GM19239 (cell line): ENCODE data around the gene PTHLH.
A peak's percentile ranks its signal among the peaks of the same experiment; 100 is the strongest.

ENCODE experiments used
- DNase-seq: peaks from one replicate; pipeline ENCODE4 v3.0.0; 2011; ENCODE audit warnings: low spot score; ENCODE audit not compliant: insufficient read length
- FAIRE-seq: peaks from 2 replicates; lab custom pipeline; 2011; peaks lifted over from hg19 to GRCh38; lab: Jason Lieb, UNC

The PTHLH gene

DNA sequence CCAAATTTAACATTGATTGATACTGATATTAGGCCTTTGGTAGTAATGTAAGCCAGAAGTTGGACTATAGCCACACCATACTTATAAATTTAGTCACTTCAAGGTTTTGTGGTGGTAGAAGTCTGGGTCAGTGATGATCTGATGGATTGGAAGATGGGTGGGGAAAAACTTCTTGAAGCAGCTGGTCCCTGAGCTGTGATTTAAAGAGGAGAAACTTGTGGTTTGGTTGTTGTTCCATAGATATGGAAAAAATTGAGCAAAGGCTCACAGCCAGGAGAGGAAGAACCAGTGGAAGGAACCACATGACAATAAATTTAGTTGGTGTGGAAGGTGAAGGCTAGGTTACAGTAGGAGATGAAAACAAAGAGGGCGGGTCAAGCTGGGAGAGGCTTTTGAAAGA lies 26.1 kb downstream of the PTHLH start:
- no peak for DNase-seq
- FAIRE-seq = no peak

DNA sequence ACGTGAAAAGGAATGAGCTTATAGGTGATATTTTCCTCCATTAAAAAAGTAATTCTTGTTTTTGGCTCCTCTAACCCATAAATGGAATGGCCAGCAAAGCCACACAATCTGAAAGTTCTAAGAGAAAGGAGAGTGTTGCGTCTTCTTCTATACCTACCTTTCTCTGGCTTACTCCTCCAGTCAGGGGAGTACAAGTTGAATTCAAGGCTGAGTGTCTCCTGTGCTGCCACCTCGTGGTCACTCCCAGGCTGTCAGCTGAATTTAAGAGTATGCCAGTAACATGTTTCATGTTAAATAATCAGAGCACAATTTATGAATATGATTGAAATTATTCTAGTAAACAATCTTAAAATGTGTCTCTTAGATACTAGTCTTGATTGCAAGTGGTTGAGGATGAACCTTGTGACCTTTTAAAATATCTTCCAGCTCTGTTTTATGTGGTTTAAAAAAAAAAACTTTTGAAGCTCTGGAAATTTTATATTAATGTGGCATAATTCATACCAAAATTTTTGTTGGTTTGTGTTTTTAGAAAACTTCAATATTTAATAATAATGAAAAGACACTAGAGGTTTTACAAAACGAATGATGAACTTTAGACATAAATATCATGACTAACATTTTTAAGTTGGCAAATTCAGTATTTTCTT lies 31.7 kb downstream of the PTHLH start:
- DNase-seq (peak; percentile 48), FAIRE-seq (peak; percentile 91)

DNA sequence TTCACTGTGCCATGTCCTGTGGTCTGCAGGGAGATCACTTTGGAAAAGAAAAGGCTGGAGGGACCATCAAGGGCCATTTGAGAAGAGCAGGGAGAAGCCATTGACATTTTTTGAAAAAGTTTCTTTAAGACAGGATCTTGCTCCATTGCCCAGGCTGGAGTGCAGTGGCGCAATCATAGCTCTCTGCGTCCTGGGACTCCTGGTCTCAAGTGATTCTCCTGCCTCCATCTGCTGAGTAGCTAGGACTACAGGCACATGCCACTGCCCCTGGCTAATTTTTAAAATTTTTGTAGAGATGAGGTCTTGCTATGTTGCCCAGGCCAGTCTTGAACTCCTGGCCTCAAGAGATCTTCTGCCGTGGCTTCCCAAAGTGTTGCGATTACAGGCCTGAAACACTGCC lies 32.3 kb downstream of the PTHLH start:
- no peak for FAIRE-seq
- DNase-seq = no peak

DNA sequence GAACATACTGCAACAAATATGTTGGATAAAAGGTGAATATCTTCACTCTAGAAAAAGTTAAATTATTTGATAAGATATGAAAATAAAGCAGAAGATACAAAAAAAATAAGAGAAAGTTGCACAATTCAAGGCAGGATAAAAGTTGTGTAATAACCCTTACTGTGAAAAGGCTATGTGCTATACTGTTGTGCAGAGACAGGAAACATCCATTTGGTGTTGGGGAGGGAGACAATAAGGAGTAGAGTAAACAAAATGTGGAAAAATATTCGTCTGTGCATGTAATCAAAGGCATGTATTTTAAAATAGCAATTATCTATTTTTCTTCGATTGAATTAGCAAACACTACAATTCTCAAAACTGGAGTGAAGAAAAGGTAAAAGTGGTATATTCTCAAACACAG lies 34.8 kb downstream of the PTHLH start:
- no peak for DNase-seq
- no peak for FAIRE-seq

DNA sequence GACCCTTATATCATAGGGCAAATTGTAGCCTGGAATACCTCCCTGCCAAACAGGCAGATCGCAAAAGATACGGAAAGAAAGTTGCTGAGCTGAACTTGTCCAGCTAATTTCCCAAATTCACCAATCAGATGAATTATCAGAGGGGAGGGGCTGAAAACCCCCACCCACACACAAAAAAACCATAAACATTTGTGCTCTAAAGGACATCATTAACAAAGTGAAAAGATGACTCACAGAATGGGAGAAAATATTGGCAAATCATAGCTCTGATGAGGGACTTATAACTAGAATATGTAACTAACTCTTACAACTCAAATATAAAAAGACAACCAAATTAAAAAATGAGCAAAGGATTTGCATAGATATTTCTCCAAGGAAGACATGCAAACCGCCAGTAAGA lies 36.3 kb downstream of the PTHLH start:
- DNase-seq = no peak
- FAIRE-seq = no peak

DNA sequence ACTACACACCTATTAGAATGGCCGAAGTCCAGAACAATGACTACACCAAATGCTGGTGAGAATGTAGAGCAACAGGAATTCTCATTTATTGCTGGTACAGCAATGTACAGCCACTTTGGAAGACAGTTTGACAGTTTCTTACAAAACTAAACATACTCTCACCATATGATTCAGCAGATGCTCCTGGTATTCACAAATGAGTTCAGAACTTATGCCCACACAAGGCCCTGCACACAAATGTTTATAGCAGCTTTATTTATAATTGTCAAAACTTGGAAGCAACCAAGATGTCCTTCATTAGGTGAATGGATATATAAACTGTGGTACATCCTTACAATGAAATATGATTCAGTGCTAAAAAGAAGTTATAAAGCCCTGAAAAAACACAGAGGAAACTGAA lies 38.3 kb downstream of the PTHLH start:
- FAIRE-seq (no peak), DNase-seq (no peak)

DNA sequence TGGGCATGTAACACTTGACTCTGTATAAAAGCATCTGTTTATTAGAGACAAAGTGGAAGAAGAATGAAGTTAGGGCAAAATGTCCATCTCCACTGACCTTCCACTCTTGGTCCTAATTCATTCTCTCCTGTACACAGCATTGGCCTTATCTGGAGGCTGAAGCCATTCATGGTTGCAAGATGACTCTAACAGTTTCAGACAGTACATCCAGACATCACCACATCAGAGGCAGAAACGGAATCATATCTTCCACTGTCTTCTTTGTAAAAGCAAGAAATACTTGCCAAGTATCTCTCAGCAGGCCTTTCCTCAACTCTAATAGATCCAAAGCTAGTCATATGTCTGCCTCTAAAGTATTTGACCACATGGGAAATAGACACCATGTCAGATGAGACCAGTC lies 41.1 kb downstream of the PTHLH start:
- DNase-seq (no peak), FAIRE-seq (no peak)

DNA sequence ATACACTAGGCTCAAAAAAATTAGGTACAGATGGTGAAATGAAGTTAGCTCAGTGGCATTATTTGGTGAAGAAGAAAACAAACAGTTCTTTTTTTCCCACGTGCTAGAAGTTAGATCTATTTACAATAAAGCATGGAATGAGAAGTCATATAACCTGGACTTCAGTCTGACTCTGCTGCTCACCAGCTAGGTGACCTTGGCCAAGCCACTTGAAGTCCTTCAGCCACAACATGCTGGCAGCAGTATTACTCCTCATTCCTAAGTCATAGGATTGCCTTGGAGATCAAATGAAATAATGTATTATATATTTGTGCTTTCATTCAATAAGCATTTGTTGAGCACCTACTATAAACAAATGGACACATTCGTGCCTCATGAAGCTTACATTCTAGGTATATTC lies 45.2 kb downstream of the PTHLH start:
- DNase-seq (no peak), FAIRE-seq (no peak)

DNA sequence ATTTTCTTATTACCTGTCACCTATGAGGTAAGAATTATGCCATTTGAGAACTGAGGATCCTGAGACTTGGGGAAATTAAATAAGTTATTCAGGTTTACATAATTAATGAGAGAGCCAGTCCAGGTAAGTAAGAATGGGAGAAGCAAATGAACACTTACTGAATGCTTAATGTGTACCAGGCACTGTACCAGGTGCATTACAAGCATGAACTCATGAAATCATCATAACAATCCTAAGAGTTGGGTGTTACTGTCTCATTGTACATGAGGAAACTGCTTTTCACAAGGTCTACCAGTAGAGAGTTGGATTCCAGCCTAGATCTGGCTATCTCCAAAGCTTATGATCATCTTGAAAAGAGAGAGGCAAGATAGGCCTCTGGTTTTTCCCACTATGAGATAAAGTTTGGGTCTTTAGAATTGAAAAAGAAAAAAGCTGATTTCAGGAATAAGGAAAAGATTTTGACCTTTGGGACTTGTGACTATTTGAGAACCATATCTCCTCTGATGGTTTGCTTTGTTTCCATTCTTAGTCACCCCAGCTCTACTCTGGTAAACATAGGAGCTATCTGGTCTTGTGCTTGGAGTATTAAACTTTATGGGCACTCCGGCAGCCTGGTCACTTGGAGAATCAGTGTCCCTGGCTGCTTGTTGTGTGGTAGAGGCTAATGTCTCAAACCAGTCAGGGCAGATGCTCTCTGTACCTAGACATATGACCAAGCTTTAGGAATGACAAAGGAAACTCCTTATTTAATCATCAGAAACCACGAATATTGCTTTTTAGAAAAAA lies 48.0 kb downstream of the PTHLH start:
- no peak for FAIRE-seq
- no peak for DNase-seq

DNA sequence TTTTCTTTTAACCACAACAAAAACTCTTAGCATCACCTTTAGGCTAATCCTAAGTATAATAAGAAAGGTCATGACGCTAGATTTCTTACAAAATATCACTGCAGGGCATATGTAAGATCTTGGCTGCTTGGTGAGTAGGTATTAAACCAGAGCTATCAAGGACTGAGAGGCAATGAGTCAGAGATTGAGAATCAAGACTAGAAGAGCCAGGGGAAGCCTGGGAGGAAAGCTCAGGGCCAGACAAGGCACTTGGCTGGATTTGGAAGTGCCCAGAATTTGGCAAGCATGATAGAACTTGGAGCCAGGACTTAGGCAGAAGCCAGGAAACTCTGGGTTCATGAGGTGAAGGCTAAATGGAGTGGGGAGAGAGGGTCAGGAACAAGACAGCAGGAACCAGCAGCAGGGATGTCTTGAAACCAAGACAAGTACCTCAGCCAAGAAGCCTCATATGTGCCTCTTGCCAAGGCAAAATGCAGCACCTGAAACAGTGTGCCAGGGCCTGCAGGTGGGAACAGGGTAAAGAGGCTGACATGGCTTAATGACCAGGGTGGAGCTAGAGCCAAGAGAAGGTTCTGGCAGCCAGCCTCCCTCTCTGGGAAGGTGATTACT lies 49.9 kb downstream of the PTHLH start:
- no peak for DNase-seq
- FAIRE-seq = no peak

DNA sequence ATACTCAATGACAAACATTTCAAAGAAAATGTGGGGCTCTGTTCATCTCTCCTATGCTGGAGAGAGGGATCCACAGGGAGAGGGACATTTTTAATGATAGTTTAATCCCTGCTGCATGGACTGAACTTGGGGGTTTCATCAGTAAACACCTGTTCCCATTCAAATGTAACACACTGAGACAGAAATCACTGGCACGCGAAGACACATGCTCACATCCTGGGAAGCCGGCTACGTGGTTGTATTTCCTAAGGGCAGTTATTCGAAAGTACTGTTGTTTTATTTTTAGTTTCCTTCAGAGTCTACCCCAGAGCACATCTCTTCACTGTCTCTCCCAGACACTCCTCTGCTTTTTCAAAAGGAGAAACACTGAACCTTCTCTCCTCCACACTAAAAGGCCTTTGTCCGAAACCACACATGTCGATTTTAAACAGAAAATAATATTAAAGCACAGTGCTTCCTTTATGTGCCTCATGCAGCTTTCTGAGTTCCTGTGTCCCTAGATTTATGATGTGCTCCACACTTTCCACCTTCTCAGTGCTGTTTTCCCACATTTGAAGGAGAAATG lies 52.8 kb downstream of the PTHLH start:
- DNase-seq (no peak), FAIRE-seq (no peak)

DNA sequence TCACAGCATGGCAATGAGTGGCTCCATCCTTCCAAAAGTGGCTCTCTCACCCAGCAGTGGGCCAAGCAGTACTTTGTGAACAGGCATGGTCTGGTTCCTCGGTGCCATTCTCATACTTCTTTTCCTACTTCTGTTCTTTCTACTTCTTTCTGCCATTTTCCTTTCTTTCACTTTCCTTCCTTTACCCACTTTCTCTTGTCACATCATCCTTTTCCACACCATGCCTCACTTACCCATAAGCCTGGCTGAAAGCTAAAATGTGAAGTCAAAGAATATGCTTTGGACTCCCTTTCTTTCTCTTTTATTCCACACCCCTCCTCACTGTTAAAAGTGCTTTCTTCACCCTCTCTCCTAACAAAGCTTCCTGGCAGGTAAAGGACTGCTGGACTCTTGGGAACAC lies 57.0 kb downstream of the PTHLH start:
- FAIRE-seq = no peak

DNA sequence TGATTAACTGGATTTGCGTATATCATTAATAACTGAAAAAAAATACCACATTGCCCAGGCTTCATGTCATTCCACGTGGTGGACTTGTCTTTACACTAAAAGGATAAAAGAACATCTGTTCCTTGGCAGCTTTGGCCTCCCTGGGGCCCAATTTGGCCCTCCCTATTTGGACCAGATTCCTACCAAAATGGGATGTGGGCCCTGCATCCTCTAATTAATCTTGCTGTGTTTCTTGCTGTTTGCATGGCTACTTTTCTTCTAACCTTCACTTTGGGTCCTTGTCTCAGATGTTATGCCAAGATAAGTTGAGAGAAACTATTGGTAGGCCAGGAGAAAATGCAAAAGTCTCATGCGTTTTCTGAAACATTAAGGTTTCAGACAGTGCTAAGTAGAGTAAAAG lies 57.5 kb downstream of the PTHLH start:
- DNase-seq (no peak), FAIRE-seq (no peak)

More for the DNA sequence above, 57.0 kb downstream of the PTHLH start:
- no peak for DNase-seq

DNA sequence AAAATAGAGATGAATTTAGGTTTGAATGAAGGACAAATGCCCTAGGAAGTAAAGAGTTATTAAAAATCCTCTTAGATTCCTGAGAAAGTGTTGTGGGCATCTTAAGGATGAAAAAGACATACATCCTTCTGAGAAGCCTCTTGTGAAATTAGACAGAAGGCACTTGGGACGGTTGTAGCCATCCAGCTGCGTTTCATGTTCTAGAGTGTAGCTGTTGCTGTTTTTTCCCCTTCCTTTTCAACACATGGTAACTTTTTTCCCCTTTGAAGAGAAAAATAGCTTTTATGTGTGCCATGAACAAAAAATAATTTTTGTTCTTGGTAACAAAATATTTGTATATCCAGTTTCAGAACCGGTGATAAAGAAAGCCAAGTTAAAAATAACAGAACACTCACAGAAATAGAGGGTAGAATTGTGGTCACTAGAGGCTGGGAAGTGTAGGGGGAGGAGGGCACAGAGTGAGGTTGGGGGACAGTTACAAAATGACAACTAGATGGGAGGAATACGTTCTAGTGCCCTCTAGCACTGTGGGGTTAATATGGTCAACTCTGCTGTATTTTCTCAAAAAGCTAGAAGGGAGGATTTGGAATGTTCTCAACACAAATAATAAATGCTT lies 58.4 kb downstream of the PTHLH start:
- FAIRE-seq = no peak
- DNase-seq = no peak

DNA sequence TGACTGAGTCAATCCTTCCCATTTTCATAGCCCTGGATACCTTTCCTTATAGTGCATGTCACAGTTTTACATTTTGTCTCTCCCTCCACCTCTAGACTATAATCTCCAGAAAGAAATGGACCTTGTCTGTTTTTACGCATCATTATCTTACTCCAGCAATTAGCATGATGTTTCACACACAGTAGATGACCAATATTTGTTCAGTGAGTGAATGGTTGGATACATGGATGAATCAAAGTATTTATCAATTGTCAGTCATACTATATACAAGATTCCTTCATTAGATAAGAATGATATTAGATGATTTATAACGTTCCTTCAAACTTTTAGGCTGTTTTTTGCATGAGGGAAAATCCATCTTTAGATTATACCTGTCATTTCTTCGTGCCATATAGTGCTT lies 61.1 kb downstream of the PTHLH start:
- FAIRE-seq = no peak

More for the DNA sequence above, 61.1 kb downstream of the PTHLH start:
- DNase-seq = no peak
